ENCODE results near the gene CUEDC2.
A peak's percentile ranks its signal among the peaks of the same experiment; 100 is the strongest.
"Not testable (repeated sequence)": the region's sequence is repeated elsewhere in the genome, so short reads cannot be mapped to it uniquely, and the experiment has no call there.

The CUEDC2 gene

DNA sequence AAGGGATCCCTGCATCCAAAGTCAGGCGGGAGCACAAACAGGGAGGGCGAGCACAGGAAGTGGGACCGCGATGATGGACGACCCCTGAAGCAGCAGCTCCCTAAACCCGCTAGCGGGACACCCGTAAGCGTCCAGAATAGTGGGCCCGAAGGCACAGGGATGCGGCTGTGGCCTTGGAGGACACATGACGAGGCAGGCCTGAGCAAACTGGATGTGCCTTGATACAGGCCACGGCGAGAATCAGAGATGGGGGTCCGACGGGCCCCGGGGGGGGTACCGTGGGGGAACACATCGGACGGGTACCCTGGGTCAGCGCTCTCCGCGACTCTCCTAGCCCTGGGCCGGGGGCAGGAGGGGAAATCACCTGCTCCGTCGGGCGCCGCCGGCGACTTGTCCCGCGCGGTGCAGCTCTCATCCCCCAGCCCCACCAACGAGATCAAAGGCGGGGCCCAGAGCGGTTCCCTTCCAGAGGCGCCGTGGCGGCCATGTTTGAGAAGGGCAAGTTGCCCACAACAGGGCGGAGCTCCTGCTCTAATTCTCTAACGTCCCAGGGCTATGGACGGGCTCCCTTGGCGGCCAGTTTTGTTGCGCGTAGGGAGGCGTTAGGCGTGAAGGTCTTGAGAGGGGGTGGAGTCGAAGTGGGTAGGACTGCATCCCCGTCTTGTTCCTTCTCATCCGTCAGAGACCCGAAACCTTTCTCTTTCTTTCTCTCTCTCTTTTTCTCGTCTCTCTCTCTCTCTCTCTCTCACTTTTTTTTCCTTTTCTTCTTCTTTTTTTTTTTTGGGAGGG lies at the start of gene CUEDC2:
Gene CUEDC2 (minus strand): TSS at position 413 of the 789 bp plus-strand sequence. CDS start 7,386 bp downstream, outside the sequence.
- DNase-seq: peak; percentile 96

DNA sequence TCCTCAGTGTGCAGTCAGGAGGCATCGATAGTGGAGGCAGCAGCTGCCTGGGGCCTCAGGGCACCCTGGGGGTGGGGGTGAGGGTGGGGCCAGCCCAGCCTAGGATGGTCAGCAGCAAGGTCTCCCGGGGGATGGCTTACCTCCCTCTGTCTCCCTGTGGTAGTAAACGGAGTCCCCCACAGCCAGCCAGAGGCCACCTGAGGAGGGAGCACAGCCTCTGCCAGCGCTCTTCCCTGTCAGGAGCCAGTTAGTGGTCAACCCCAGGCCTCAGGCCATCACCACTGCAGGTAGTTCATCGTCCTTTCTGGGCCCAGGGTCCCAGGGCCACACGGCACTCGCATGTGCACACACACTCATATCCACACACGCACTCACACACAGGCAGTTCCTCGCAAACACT lies 48.0 kb upstream of the CUEDC2 start:
- no peak for DNase-seq

DNA sequence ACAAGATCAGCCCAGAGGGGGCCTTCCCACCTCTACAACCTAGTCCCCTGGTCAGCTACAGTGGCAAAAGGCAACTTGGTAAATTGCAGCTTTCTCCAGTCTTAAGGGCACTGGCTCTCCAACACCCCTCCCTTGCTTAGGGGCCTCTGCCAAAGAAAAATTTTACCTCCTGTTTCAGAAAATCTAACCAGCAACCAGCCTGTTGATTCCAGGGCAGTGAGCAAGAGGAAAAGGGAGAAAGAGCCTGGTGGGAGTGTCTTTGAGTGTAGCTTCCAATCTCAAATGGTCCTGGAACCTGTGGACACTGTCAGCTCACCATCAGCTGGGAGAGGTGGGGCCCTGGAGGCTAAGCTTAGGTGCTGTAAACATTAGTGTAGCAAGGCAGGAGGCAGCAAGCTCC lies 47.3 kb upstream of the CUEDC2 start:
- no peak for DNase-seq

GRCh38 chr10:102476466-102477141 lies 44.2 kb upstream of the CUEDC2 start:
- no peak for DNase-seq

DNA sequence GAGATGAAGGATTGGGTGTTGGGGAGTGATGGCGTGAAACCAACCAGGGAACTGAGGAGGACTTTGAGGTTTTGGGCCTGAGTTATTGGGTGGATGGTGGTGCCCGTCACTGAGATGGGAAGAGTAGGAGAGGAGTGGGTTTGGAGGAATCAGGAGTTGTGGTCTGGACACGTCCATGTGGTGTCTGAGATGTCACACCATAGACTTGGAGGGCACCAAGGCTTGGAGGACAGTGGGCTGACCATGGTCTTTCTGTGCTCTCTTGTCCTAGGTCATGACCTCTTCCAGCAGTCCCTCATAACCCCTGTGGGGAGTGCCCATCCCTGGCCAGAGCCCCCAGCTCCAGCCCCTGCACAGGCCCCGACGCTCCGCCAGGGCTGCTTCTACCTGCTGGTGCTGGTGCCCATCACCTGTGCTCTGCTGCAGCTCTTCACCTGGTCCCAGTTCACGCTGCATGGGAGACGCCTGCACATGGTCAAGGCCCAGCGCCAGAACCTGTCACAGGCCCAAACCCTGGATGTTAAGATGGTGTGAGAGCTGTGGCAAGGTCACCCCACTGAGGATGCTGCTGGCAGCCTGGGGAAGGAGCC lies 43.2 kb upstream of the CUEDC2 start:
- DNase-seq: no peak

GRCh38 chr10:102473445-102474331 lies 41.3 kb upstream of the CUEDC2 start:
- peak; percentile 11 for DNase-seq

DNA sequence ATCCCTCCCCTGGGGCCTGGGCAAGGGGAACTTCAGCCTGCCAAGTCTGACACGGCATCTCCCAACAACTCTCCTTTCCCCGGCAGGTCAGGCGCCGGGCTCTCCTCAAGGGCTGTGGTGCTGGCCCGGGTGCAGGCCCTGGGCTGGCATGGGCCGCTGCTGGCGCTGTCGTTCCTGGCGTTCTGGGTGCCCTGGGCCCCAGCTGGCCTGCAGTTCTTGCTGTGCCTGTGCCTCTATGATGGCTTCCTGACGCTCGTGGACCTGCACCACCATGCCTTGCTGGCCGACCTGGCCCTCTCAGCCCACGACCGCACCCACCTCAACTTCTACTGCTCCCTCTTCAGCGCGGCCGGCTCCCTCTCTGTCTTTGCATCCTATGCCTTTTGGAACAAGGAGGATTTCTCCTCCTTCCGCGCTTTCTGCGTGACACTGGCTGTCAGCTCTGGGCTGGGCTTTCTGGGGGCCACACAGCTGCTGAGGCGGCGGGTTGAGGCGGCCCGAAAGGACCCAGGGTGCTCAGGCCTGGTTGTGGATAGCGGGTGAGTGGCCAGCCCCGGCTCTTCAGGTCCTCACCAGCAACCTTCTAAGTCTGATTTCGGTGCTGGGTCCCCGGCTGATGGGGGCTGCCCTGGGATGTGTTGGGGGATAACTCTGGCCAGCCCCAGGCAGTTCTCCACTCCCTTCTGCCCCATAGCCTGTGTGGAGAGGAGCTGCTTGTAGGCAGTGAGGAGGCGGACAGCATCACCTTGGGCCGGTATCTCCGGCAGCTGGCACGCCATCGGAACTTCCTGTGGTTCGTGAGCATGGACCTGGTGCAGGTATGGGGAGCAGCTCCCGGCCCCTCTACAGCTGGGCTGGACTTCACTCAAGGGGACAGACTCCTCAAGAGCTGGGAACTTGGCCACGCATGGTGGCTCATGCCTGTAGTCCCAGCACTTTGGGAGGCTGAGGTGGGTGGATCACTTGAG lies 38.5 kb upstream of the CUEDC2 start:
- no peak for DNase-seq

- no peak for DNase-seq
Observed at GRCh38 chr10:102468683-102469082, 36.3 kb upstream of the CUEDC2 start.

GRCh38 chr10:102467971-102468438 lies 35.6 kb upstream of the CUEDC2 start:
- no peak for DNase-seq

DNA sequence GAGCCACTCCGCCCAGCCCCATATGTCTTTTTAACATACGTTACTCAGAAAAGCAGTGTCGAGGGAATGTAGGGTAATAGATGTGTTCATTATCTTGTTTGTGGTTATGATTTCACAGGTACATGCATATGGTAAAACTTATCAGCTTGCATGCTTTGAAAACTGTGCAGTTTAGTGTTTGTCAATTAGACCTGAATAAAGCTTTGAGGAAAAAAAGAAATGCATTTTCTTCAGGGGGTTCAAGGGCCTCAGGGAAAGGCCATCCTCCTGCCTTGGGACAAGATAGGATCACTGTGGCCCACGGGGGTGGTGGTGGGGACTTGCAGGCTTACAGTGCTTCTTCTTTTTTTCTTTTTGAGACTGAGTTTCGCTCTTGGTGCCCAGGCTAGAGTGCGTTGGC lies 34.9 kb upstream of the CUEDC2 start:
- no peak for DNase-seq

- no peak for DNase-seq
Observed at GRCh38 chr10:102465466-102465865, 33.1 kb upstream of the CUEDC2 start.

- DNase-seq: no peak
Observed at GRCh38 chr10:102463983-102464382, 31.6 kb upstream of the CUEDC2 start.

DNA sequence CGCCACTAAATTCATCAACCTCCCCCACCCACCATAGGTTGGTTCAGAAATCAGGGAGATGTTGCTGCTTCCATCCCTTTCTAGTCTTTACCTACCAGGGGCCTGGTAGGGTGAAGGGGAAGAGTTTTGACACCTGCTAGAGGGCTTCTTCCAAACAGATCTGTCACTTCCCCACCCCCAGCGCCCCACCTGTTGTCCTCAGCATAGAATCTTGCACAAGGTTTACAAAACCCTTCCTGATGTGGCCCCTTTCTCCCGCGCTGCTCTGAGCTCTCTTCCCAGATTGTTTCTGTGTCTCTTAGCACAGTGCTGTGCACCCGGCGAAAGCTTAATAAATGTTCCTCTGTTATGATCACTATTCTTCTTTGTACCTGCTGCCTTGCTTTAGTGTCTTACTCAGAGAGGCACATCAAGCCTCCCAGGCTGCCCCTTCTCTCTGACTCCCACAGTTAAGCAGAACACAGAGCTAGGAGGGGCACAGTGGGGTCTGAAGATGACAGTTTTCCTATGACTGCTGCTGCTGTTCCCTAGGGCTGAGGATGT lies 30.2 kb upstream of the CUEDC2 start:
- no peak for DNase-seq

- DNase-seq: peak; percentile 93
Observed at GRCh38 chr10:102461187-102462054, 29.0 kb upstream of the CUEDC2 start.

- no peak for DNase-seq
Observed at GRCh38 chr10:102460836-102461186, 28.4 kb upstream of the CUEDC2 start.

- DNase-seq: no peak
Observed at GRCh38 chr10:102458656-102459055, 26.3 kb upstream of the CUEDC2 start.

DNA sequence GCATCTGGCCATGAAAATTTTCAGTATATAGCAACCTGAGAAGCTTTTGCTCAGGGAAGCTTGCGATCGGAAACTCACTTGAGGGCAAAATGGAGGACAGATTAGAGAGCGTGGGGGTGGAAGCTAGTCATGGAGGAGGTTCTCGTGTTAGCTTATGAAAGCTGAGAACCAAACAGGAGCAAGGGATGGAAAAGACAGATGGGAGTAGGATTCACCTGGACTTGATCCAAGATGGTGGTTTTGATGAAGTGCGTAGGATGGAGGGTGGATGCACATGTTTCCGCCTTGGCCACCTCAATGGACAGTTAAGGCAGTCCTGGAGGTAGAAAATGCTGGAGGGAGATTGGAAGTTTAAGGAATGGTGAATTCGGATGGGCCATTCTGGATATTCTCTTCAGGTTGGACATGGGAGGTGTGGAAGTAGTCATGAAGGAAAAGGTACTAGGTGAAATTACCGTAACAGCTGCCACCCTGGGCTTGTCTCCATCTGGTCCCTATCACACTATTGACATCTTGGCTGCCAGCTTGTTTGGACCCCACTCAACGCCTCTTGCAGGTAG lies 25.3 kb upstream of the CUEDC2 start:
- no peak for DNase-seq

GRCh38 chr10:102455893-102456471 lies 23.6 kb upstream of the CUEDC2 start:
- no peak for DNase-seq

DNA sequence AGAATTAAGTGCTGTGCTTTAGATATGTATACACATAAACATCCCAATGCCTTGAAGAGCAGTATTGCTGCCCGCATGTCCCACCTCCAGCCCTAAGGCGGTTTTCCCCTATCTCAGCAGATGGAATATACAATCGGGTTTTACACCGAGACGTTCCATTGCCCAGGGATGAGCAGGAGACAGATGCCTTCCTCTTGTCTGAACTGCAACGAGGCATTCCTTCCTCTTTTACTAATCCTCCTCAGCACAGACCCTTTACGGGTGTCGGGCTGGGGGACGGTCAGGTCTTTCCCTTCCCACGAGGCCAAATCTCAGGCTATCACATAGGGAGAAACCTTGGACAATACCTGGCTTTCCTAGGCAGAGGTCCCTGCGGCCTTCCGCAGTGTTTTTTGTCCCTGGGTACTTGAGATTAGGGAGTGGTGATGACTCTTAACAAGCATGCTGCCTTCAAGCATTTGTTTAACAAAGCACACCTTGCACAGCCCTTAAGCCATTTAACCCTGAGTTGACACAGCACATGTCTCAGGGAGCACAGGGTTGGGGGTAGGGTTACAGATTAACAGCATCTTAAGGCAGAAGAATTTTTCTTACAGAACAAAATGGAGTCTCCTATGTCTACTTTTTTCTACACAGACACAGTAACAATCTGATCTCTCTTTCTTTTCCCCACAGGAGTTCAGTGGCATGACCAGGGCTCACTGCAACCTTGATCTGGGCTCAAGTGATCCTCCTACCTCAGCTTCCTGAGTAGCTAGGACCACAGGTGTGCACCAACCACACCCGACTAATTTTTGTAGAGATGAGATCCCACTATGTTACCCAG lies 22.5 kb upstream of the CUEDC2 start:
- DNase-seq: not testable (repeated sequence)
